GM23338 (cell line): ENCODE data around the gene FAM110A. TPM values are rescaled to one million over a fixed set of nuclear protein-coding genes. Genes with fewer than 3 reads are reported as not detected.

Experiments used
- ATAC-seq: fragments of 200-7000 bp; cut with Tn5 transposase; 3 replicates; pipeline ENCODE4 v1.9.1; 2020
- DNase-seq: peaks from one replicate; pipeline ENCODE4 v3.0.0-alpha.2; 2015; ENCODE audit warnings: low spot score
- H2AFZ ChIP-seq: fragments of 200-600 bp; sonication (generic); 2 replicates; pipeline ENCODE4 v1.8.0; 2016; ENCODE audit warnings: antibody characterized with exemption, mild to moderate bottlenecking, moderate library complexity
- H3F3A ChIP-seq: fragments of 200-600 bp; sonication (generic); replicated peaks from 2 replicates; pipeline ENCODE4 v1.8.0; 2017; ENCODE audit warnings: antibody characterized with exemption, mixed run types, low read depth
- H3K27ac ChIP-seq: fragments of 200-600 bp; sonication (generic); 2 replicates; pipeline ENCODE4 v1.6.1; 2016; ENCODE audit warnings: low read depth
- H3K27me3 ChIP-seq: fragments of 200-600 bp; sonication (generic); 2 replicates; pipeline ENCODE4 v1.8.0; 2016; ENCODE audit warnings: mild to moderate bottlenecking, mixed run types, moderate library complexity; ENCODE audit not compliant: insufficient read depth
- H3K36me3 ChIP-seq: fragments of 200-600 bp; sonication (generic); 2 replicates; pipeline ENCODE4 v1.8.0; 2016; ENCODE audit warnings: mild to moderate bottlenecking; ENCODE audit not compliant: insufficient read depth
- H3K4me1 ChIP-seq: fragments of 200-600 bp; sonication (generic); 2 replicates; pipeline ENCODE4 v1.8.0; 2016; ENCODE audit warnings: mild to moderate bottlenecking, moderate library complexity; ENCODE audit not compliant: insufficient read depth
- H3K4me2 ChIP-seq: fragments of 200-600 bp; sonication (generic); 2 replicates; pipeline ENCODE4 v1.7.1; 2017; ENCODE audit warnings: mixed run types
- H3K4me3 ChIP-seq: fragments of 200-600 bp; sonication (generic); 2 replicates; pipeline ENCODE4 v1.6.1; 2016; ENCODE audit warnings: mixed run types
- H3K79me2 ChIP-seq: fragments of 200-600 bp; sonication (generic); replicated peaks from 2 replicates; pipeline ENCODE4 v1.8.0; 2017; ENCODE audit warnings: mild to moderate bottlenecking; ENCODE audit not compliant: insufficient read depth
- H3K9me2 ChIP-seq: fragments of 200-600 bp; sonication (generic); 2 replicates; pipeline ENCODE4 v1.8.0; 2017; ENCODE audit not compliant: insufficient read depth
- H4K20me1 ChIP-seq: fragments of 200-600 bp; sonication (generic); replicated peaks from 2 replicates; pipeline ENCODE4 v1.8.0; 2017; ENCODE audit warnings: mild to moderate bottlenecking; ENCODE audit not compliant: insufficient read depth
- H3K27ac Mint-ChIP-seq: 2 replicates; pipeline ENCODE4 v1.8.0; 2020; ENCODE audit warnings: inconsistent platforms, mild to moderate bottlenecking, moderate library complexity, mixed read lengths
- H3K27me3 Mint-ChIP-seq: 3 replicates; pipeline ENCODE4 v1.8.0; 2022; ENCODE audit warnings: low read depth, mild to moderate bottlenecking, moderate library complexity, mixed read lengths, inconsistent platforms; ENCODE audit not compliant: insufficient read depth, poor library complexity
- H3K36me3 Mint-ChIP-seq: 3 replicates; pipeline ENCODE4 v1.8.0; 2021; ENCODE audit warnings: low read depth, mild to moderate bottlenecking, inconsistent platforms, moderate library complexity, mixed read lengths
- H3K4me1 Mint-ChIP-seq: 3 replicates; pipeline ENCODE4 v1.8.0; 2020; ENCODE audit warnings: mild to moderate bottlenecking, inconsistent platforms, mixed read lengths
- H3K4me3 Mint-ChIP-seq: 3 replicates; pipeline ENCODE4 v1.8.0; 2021; ENCODE audit warnings: moderate library complexity, mild to moderate bottlenecking, inconsistent platforms, mixed read lengths
- H3K9me3 Mint-ChIP-seq: 3 replicates; pipeline ENCODE4 v1.8.0; 2020; ENCODE audit warnings: moderate library complexity, mild to moderate bottlenecking, inconsistent platforms, mixed read lengths
- CREB1 ChIP-seq: fragments of 250-450 bp; sonication (Bioruptor Pico); IDR thresholded peaks from 2 replicates; pipeline ENCODE4 v1.5.0; 2020; ENCODE audit warnings: low read depth, mild to moderate bottlenecking, moderate library complexity
- CTCF ChIP-seq, 2 experiments: fragments of 200-600 bp in 1 of 2; sonication (generic) in 1 of 2; conservative IDR thresholded peaks; 2 replicates each; pipeline versions ENCODE4 v1.5.1 to v1.6.1; 2016 to 2017; ENCODE audit warnings: antibody characterized with exemption in 2 of 2, low read depth in 2 of 2, mild to moderate bottlenecking in 2 of 2, moderate library complexity in 1 of 2
- EZH2 ChIP-seq: fragments of 200-600 bp; sonication (generic); IDR thresholded peaks from one replicate; pipeline ENCODE4 v1.8.0; 2017; ENCODE audit warnings: antibody characterized with exemption, mild to moderate bottlenecking, low read depth; ENCODE audit not compliant: unreplicated experiment
- EZH2phosphoT487 ChIP-seq: fragments of 200-600 bp; sonication (generic); IDR thresholded peaks from one replicate; pipeline ENCODE4 v1.8.1; 2018; ENCODE audit warnings: antibody characterized with exemption; ENCODE audit not compliant: unreplicated experiment
- JUNB ChIP-seq: IDR thresholded peaks from one replicate; pipeline ENCODE4 v1.6.1; 2016; ENCODE audit warnings: antibody characterized with exemption; ENCODE audit not compliant: unreplicated experiment
- NANOG ChIP-seq: IDR thresholded peaks from 2 replicates; pipeline ENCODE4 v1.6.1; 2016; ENCODE audit warnings: antibody characterized with exemption, borderline replicate concordance
- POLR2AphosphoS5 ChIP-seq: IDR thresholded peaks from 2 replicates; pipeline ENCODE4 v1.6.1; 2016; ENCODE audit warnings: antibody characterized with exemption, low read depth
- REST ChIP-seq: IDR thresholded peaks from one replicate; pipeline ENCODE4 v1.6.1; 2018; ENCODE audit warnings: antibody characterized with exemption; ENCODE audit not compliant: unreplicated experiment
- STAT1 ChIP-seq: IDR thresholded peaks from one replicate; pipeline ENCODE4 v1.6.1; 2016; ENCODE audit warnings: antibody characterized with exemption; ENCODE audit not compliant: unreplicated experiment
- ZNF114 ChIP-seq: fragments of 250-450 bp; sonication (Bioruptor Pico); IDR thresholded peaks from 2 replicates; pipeline ENCODE4 v1.5.0; 2020; ENCODE audit warnings: mild to moderate bottlenecking, moderate library complexity
- ZNF331 ChIP-seq: fragments of 250-450 bp; sonication (Bioruptor Pico); IDR thresholded peaks from 2 replicates; pipeline ENCODE4 v1.5.0; 2020; ENCODE audit warnings: low read depth, mild to moderate bottlenecking, moderate library complexity
- ZNF462 ChIP-seq: fragments of 250-450 bp; sonication (Bioruptor Pico); IDR thresholded peaks from 2 replicates; pipeline ENCODE4 v1.5.0; 2020; ENCODE audit warnings: mild to moderate bottlenecking, moderate library complexity
- polyA plus RNA-seq: library from polyadenylated mRNA; unstranded; fragments of >200 nt; fragmentation: Nextera tagmentation; extraction: Ambion mirVana; gene quantifications from 2 replicates; pipeline ENCODE4 v1.2.1, GENCODE V29; 2016
- total RNA-seq: library from RNA; depleted of rRNA; stranded (reverse); fragments of >200 nt; shearing (Covaris generic); gene quantifications from 2 replicates; pipeline ENCODE4 v1.2.3, GENCODE V29; 2014
- TF ChIP-seq, protein P1 (sequence below): IDR thresholded peaks from 2 replicates; pipeline ENCODE4 v1.6.1; 2016; ENCODE audit warnings: antibody characterized with exemption

The FAM110A gene
- total and polyA plus RNA-seq, 2 experiments from 2014 or later = 10.7 to 13.7 TPM

GRCh38 chr20:870758-871157 is 37.2 kb downstream of the FAM110A start:
- Mint-ChIP-seq H3K27ac (no peak overlapping the region), H3K4me1 (peaks cover 9% of the 10 kb centered on the region), H3K9me3 (no peaks in the 10 kb centered on the region; the same call in 1 of the 3 replicates), H3K36me3 (no peaks in the 10 kb centered on the region), H3K4me3 (no peak overlapping the region), H3K27me3 (peaks cover 6% of the 10 kb centered on the region)
- H3K36me3 ChIP-seq = no peaks in the 10 kb centered on the region
- TF ChIP-seq CTCF (conservative IDR thresholded peaks at IDR 0.05; ENCODE audit: low read depth in 2 of 2) = no peak
- no peak for TF ChIP-seq ZNF331 (CRISPR knock-in tag)
- no peak for TF ChIP-seq EZH2
- TF ChIP-seq ZNF462 = no peak
- no peak for TF ChIP-seq ZNF114 (CRISPR knock-in tag)
- TF ChIP-seq POLR2AphosphoS5 = no peak
- TF ChIP-seq, protein P1, sequence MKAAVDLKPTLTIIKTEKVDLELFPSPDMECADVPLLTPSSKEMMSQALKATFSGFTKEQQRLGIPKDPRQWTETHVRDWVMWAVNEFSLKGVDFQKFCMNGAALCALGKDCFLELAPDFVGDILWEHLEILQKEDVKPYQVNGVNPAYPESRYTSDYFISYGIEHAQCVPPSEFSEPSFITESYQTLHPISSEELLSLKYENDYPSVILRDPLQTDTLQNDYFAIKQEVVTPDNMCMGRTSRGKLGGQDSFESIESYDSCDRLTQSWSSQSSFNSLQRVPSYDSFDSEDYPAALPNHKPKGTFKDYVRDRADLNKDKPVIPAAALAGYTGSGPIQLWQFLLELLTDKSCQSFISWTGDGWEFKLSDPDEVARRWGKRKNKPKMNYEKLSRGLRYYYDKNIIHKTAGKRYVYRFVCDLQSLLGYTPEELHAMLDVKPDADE = no peak
- no peak for TF ChIP-seq STAT1
- no peak for TF ChIP-seq CREB1 (CRISPR knock-in tag)
- TF ChIP-seq EZH2phosphoT487 = no peak
- TF ChIP-seq JUNB = no peak
- TF ChIP-seq NANOG = no peak
- TF ChIP-seq REST = no peak
- no peaks in the 10 kb centered on the region for H4K20me1 ChIP-seq
- H2AFZ ChIP-seq = no peak overlapping the region
- no peaks in the 10 kb centered on the region for H3K4me1 ChIP-seq
- H3K27ac ChIP-seq = no peak overlapping the region
- H3K4me3 ChIP-seq = no peak overlapping the region
- H3K4me2 ChIP-seq = no peak overlapping the region
- no peaks in the 10 kb centered on the region for H3K79me2 ChIP-seq
- no peaks in the 10 kb centered on the region for H3K27me3 ChIP-seq
- H3K9me2 ChIP-seq = no peaks in the 10 kb centered on the region
- DNase-seq (no peak), ATAC-seq (no peak)
- no peaks in the 10 kb centered on the region for H3F3A ChIP-seq
